GM18517 (cell line): ENCODE results near the gene FXYD6.
"Not testable (repeated sequence)": the region's sequence is repeated elsewhere in the genome, so short reads cannot be mapped to it uniquely, and the experiment has no call there.

Source experiments
- ATAC-seq: cut with Tn5 transposase; IDR thresholded peaks from one replicate; pipeline ENCODE4 v1.9.1; 2021; ENCODE audit warnings: mild to moderate bottlenecking, moderate library complexity; ENCODE audit not compliant: unreplicated experiment

Gene FXYD6, protein sequence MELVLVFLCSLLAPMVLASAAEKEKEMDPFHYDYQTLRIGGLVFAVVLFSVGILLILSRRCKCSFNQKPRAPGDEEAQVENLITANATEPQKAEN

DNA sequence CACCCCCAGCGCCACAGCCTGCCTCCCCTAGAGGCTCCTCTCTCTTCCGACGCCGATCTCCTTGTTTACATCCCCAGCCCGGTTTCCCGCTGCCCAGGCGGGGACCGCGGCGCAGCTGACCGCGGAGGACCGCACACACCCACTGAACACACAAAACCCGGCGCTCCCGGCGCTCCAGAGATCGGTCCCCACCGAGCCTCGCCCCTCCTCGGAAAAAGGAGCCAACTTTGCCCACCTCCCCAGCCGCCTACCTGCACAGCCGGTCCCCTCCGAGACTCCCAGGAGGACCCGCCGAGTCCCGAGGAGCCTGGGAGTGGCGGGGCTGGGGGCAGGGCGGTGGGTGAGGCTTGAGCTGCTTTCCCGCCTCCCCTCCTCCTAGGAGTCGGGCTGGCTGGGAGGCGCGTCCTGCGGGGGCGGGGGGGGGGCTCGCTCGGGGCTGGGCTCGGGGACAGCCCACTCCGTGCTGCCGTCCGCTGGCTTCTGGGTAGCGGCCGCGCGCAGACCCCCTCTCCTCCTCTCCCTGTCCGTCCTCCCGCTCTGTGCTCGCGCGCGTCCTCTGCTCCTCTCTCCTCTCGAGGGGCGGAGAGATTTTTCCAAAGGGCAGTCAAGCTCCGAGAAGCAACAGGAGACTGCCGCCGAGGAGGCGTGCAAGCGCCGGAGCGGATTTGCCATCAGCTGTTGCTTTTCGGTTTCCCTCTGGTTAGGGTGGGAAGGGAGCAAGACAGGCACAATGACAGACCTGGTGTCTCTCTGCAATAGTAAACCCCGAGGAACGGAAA, at the start of gene FXYD6:
Gene FXYD6, minus strand, starts transcription at position 318 of the 779 bp plus-strand sequence. CDS start 33,882 bp downstream, outside the sequence.
- ATAC-seq = no peak

DNA sequence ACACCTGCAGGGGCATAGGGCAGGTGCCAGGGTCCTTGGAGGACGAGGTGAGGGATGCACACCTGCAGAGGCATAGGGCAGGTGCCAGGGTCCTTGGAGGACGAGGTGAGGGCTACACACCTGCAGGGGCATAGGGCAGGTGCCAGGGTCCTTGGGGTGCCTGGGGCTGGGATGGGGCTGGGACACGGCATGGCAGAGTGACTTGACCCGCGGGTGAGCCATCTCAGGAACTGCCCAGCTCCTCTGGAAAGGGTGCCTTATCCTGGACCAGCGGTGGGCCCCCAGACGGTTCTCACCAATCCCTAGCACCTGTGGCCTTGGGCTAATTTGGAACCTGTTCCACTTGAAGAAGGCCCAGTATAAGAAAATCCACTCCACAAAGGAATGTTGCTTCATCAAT, 49.7 kb upstream of the FXYD6 start:
- ATAC-seq = not testable (repeated sequence)

DNA sequence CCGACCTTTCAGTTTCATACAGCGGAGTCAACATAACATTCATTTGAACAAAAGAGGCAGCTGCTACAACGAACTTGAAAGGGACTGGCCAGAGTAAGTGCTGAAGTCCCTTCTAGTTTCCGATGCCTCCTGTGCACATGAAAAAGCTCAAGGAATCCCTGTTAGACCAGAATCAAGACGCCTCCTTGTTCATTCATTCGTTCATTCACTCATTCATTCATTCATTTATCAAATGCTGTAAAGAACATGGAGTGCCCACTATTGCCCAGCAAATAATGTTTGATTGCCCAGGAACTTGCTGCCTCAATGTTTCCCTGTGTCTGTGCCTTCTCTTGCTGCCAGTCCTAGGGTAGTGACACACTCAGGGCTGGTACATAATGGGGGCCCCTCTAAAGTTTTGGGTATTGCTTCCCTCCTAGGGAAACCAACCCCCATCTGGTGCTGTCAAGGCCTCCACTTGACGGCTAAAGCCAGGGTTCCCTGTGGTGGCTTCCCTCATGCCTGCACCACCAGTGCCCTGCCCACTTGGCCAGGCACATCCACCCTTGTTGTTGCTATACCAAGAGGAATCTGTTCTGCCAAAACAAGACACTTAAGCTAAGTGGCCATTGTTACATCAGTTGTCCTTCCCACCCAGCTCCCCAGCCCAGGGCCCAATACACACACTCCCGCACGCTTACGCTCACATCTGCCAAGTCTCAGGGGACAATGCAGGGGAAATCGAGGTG, 48.9 kb upstream of the FXYD6 start:
- ATAC-seq = no peak

DNA sequence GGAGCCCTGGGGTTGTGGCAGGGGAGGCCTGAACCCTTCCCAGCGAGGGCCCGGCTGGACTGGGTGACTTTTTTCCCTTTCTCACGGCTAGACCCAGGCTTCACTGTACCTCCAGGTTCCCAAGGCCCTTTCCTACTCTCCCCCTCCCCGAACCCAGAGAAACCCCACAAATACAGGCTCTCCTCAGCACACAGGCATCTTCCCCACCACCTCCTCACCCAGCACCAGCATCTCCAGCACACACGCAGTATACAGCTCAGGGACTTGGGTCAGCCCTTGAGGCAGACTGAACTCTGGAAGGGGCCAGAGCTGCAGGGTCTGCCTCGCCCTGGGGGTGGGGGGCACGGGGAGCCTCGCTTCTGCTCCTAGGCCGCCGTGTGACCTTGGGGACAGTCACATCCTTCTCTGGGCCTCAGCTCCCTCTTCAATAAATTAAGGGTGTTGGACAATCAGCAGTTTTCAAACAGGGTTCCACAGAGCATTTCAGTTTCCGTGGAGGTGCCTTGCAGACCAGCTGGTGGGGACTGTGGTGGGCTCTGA, 48.2 kb upstream of the FXYD6 start:
- ATAC-seq = no peak

DNA sequence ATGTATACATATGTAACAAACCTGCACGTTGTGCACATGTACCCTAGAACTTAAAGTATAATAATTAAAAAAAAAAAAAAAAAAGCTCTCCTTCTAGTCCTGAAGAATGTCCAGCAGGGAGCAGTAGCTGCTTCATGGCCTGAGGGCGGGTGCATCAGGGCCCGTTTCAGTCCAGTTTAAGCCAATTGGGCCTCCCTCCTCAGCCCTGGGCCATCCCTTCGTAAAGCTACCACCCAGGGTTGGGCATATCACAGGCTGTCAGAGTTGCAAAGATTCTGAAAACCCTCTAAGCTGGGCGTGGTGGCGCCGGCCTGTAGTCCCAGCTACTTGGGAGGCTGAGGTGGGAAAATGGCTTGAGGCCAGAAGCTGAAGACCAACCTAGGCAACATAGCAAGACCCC, 47.3 kb upstream of the FXYD6 start:
- no peak for ATAC-seq

DNA sequence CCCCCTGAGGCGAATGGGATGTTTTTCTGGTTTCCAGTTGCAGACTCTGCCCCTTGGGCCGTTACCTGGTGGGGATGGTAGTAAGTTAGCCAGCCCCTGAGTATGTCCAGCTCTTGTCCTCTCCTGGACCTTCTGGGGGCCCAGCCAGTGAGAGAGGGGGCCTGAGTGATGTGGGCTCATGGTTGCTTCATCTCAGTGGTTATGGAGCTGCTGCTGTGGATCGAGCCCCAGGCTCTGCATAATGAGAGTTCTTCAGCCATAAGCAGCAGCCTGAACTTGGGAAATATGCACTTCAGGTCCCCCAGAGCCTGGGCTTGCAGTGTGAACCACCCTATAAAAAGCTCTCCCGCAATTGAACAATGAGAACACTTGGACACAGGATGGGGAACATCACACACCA, 46.8 kb upstream of the FXYD6 start:
- no peak for ATAC-seq

DNA sequence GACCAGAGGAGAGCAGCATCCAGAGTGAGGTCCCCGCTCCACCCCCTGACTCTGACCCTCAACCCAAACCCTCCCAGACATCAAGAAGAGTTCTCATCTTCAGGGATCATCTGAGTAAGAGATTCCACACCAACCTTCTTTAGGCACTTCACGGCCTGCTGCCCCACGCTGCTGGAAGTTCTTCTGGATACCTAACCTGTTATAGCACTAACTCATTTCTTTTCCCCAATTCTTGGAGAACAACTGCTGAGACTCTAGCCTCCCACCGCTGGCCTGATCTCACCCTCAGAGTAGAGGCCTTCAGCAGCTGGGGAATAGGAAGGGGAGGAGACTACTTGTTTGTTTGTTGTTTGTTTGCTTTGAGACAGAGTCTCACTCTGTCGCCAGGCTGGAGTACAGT, 45.4 kb upstream of the FXYD6 start:
- ATAC-seq = no peak

DNA sequence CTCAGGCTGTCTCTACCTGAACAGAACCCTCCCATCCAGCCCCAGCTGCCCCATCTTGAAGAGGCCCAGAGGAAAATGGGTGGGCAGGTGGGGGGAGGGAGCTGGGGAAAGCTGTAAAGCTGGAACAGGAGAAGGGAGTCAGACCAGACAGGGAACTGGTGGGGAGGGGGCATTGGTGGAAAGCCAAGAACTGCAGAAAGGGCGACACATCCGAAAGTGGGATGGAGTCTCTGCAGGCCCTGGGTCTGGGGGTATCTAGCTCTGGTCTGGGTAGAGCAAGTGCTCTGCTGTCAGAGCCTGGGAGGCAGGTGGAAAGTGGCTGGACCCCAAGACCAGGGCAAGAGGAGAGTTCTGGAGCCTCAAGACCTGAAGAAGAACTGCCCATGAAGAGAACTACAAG, 45.0 kb upstream of the FXYD6 start:
- no peak for ATAC-seq

DNA sequence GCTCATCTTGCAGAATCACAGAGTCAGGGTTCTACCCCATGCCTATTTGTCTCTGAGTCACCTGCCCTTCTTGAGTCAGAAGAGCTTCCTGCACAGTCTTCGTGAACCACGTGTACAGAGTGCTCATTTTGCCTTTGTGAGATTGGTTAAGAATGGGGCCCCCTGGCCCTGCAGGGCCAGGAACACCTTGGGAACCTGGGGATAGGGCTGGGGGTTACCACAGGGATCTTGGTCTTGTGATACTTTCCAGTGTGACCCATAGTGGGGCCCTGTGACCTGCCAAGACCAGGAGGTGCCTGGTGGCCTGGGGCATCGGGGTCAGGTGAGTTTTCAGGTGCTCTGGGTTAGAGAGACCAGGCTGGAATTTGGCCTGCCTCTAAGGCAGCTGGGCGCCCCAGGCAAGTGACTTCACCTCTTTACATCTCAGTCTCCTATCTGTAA, 43.3 kb upstream of the FXYD6 start:
- no peak for ATAC-seq

DNA sequence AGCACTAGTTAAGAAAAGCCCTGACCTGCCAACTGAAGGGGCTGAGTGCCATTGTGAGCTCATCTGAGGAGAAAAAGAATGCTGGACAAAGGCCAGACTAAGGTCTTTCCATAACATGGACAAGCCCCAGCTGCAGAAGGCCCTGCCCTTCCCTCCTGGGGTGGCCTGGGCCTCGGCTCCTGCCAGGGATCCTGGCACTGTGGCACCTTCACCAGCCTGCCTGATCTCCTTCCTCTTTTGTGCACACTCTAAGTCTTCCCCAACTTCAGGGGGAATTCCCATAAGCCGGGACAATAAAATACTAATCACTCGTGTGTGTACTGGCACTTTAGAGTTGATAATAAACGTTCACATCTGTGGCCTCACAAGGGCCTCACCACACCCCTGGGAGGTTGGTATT, 42.9 kb upstream of the FXYD6 start:
- no peak for ATAC-seq

DNA sequence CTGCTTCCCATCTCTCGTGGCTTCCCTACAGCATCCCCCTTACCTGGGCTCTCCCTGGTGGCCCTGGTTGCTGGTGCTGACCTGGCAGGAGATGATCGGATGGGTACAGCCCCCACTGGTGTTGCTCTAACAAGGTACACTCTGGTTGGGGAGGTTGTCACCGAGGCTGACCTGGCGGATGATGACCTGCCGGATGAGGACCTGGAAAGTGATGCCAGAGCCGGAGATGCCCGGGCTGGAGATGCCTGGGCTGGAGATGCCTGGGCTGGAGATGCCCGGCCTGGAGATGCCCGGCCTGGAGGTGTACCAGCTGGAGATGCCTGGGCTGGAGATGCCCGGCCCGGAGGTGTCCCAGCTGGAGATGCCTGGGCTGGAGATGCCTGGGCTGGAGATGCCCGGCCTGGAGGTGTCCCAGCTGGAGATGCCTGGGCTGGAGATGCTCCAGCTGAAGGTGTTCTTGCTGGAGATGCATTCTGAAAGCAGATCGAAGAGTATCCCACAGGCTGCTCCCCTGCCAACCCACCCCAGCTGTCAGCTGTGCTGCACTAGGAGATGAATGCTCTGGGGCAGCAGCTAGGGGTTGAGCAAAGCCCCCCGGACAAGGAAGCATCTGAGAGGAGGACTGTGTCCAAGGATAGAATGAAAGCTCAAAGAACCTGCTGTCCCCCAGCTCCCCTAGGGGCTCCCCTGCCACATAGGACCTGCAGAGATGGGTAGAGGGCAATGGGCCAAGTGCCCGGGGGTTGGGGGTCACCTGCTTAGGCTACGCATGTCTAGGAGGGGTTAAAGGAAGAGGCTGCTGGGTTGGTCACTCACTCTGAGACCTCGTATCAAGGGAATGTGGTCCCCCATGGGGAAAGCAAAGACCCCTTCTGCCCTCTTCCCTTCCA, 42.2 kb upstream of the FXYD6 start:
- no peak for ATAC-seq

DNA sequence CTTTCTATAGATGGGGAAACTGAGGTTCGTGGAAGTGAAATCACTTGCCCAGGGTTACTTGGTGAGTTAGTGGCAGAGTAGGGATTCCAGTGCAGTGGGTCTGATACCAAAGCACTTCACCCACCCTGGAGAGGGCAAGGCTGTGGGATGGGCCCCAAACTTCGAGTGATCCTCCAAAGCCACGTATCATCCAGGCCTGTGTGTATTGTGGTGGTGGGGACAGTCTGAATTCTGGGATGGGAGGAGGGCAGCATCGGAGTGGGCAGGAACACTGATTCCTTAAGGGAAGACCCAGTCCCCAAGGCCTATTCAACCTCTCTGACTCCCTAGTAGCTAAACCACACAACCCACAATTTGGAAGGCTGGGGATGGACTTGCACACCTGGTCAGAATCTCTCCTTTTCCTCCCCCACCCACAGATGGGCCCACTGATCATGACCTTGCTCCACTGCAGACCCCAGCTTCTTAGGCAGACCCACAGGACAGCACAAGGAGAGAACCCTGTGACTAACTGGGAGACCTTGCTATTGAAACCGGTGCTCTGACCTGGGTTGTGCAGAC, 41.2 kb upstream of the FXYD6 start:
- no peak for ATAC-seq

DNA sequence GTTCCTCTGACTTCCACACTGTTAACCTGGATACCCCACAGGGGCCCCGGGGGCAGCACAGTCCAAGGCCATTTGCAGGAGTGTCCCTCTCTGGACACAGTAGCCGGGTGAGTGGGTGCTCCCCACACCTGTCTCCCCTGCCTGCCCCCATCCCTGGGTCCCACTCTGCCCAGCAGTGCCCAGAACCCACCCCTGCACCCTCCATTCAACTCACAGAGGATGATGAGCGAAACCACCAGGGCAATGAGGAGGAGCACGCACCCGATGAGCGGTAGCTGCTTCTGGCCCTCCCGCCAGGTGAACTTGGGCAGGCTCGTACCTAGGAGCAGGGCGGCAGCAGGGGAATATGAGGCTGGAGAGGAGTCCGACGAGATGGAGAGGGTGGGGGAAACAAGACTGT, 40.5 kb upstream of the FXYD6 start:
- no peak for ATAC-seq

DNA sequence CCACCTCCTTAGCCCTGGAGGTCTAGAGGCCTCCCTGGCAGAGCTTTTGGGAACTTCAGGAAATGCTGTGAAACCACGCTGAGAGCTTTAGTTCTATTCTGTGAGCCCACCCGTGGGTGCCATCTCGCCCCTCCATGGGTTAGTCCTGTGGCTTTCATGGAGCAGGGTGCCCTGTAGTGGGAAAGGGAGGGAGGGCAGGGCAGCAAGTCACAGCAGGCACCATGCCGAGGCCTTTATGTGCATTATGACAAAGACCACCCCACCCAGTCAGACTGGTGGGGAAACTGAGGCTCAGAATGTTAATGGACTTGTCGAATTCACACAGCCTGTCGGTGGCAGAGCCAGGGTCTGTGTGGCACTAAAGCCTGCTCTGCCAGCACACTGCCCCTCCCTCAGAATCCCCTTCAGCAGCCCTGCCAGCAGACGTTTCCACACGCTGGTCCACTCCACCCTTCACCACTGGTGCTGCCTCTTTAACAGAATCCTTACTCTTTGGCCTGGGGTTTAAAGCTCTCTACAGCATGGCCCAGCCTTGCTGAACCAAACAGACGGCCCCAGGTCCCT, 39.3 kb upstream of the FXYD6 start:
- no peak for ATAC-seq

DNA sequence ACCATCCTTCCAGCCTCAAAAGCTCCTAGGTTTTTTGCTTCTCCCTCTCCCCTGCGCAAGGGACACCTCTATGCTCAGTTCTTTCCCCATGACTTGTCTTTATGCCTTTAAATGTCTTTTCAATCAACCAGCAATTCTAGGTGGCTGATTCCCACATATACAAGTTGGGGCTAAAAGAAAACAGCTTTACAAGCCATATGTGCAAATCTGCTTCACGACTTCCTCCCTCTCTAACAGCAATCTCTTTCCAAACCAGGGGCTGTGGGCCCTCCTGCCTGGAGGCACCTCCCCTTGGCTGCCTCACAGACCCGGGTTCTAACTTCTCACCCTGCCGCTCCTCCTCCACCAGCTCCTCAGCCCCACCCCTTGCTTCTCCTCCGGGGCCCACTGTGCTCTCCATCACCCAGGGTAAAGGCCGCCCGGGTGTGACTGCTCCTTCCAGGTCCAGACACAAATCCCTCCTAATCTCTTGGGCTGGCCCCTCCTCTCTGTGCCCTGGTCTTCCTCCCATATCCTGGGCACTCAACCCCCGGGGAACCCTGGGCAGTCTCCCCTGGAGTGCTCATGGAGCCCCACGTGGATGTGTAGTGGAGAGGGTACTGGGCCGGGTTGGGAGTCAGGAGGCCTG, 38.6 kb upstream of the FXYD6 start:
- no peak for ATAC-seq

DNA sequence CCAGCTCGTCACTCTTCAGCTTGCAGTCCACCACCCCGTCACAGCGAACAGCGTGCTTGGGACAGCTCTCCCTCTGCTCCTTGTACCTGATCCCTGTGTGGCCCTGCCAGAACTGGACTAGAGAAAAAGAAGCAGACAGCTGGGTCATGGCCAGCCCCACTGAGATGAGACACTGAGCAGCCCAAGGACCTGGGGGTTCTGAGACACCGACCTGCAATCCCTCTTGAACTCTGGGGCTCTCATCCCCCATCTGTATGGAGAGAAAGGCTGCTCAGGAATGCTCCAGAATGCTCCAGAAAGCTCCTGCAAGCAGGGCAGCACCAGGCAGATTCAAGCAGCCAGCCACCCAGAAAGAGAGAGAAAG, 37.9 kb upstream of the FXYD6 start:
- ATAC-seq = no peak

DNA sequence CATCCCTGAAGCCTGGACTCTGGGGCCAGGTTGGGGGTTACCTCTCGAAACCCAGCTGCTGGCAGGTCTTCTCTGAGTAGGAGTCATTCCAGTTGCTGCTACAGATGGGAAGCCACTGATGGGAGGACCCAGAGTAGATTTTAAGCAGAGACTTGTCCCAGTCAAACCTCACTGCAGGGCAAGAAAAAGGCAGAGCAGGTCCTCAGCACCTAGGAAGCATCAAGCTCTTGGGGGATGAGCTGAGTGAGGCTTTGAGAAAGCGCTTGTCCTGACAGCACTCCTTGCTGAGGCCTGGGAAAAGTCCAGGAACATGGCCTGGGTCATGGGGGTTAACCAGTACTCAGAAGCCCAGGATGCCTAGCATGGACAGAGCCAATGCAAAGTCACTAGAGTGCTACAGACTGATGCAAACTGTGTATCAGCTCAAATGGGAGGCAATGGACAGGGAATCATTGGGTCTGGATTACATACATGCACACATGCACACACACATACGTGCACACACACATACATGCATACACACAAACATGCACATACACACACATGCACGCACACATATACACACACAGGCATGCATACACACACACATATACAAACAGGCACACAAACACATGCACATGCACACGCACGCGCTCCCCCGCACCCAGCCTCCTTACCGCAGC, 37.4 kb upstream of the FXYD6 start:
- no peak for ATAC-seq

DNA sequence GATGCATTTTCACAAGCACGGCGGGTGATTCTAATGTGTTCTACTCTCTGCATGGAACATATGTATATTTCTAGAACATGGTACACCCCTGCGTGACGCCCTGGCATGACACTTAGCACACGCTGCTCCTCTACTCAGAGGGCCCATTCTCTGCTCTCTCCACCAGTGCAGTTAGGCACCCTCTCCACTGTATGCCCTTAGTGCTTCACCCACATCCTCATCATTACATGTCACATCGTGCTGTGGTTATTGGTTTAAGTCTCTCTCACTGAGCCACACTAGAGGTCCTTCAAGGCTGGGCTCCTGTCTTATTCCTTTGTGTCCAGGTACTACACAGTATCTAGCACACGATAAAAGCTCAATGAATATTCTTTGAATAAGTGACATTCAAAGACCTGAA, 36.0 kb upstream of the FXYD6 start:
- ATAC-seq = no peak

DNA sequence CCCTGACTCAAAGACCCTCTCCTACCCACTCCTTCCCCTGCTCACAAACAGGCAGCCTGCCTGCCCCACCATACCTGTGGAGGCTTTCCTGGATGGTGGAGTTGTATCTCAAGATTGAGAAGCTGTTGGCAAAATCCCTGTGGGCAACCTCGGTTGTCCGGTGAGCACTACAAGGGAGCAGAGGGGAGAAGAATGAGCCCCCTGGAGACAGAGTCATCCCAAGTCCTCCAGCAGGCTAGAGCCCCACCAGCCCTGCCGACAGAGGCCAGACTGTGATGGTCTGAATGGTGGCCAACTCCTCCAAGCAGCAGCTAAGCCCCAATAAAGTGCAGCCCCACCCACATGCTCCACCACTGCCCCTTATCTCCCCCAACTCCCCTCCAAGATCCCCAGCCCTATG, 35.2 kb upstream of the FXYD6 start:
- ATAC-seq = no peak
